Measurements from ENCODE around the gene KIAA1755. TPM values are rescaled to one million over a fixed set of nuclear protein-coding genes. Genes with fewer than 3 reads are reported as not detected.

KIAA1755 gene
- polyA plus RNA-seq, 1 donor from 2014 or later = not detected

- TF ChIP-seq EP300 (conservative IDR thresholded peaks at IDR 0.05; ENCODE audit: poor library complexity, severe bottlenecking) = no peak
- H3K9me2 ChIP-seq (ENCODE audit: insufficient read depth, low read length) = no peaks in the 10 kb centered on the region
- H3K9me3 ChIP-seq (ENCODE audit: low read length) = no peaks in the 10 kb centered on the region
- H3F3A ChIP-seq (ENCODE audit: insufficient read depth, low read length, poor library complexity, severe bottlenecking) = no peaks in the 10 kb centered on the region
- no peak overlapping the region for H3K9ac ChIP-seq (ENCODE audit: low read length)
- no peaks in the 10 kb centered on the region for H3K79me2 ChIP-seq (replicated peaks; ENCODE audit: insufficient read depth, low read length)
- no peak overlapping the region for H3K4me3 ChIP-seq (ENCODE audit: low read length)
- no peaks in the 10 kb centered on the region for H3K27me3 ChIP-seq (ENCODE audit: insufficient read depth, low read depth, low read length)
- no peaks in the 10 kb centered on the region for H4K20me1 ChIP-seq (ENCODE audit: insufficient read depth)
- H3K4me2 ChIP-seq (ENCODE audit: low read length) = no peak overlapping the region
- H2AFZ ChIP-seq (ENCODE audit: low read depth, low read length) = no peak overlapping the region
- no peaks in the 10 kb centered on the region for H3K36me3 ChIP-seq (ENCODE audit: insufficient read depth, low read length)
- no peak overlapping the region for H3K27ac ChIP-seq (ENCODE audit: low read length)
Observed at GRCh38 chr20:38209054-38209675, 51.4 kb downstream of the KIAA1755 start.

- H3K27me3 ChIP-seq (ENCODE audit: insufficient read depth, low read depth, low read length) = no peaks in the 10 kb centered on the region
- H3K4me3 ChIP-seq (ENCODE audit: low read length) = no peak overlapping the region
- H3K9me3 ChIP-seq (ENCODE audit: low read length) = no peaks in the 10 kb centered on the region
- H3K79me2 ChIP-seq (replicated peaks; ENCODE audit: insufficient read depth, low read length) = no peaks in the 10 kb centered on the region
- no peak overlapping the region for H3K27ac ChIP-seq (ENCODE audit: low read length)
- no peaks in the 10 kb centered on the region for H4K20me1 ChIP-seq (ENCODE audit: insufficient read depth)
- no peaks in the 10 kb centered on the region for H3K36me3 ChIP-seq (ENCODE audit: insufficient read depth, low read length)
- H3K9ac ChIP-seq (ENCODE audit: low read length) = no peak overlapping the region
- TF ChIP-seq SMC3 (conservative IDR thresholded peaks at IDR 0.05; ENCODE audit: poor library complexity) (no peak), POLR2AphosphoS5 (IDR thresholded peaks at IDR 0.05) (no peak), MXI1 (conservative IDR thresholded peaks at IDR 0.05; ENCODE audit: poor library complexity, severe bottlenecking) (no peak), EZH2 (IDR thresholded peaks at IDR 0.05; ENCODE audit: borderline replicate concordance, insufficient read depth, low read length, poor library complexity, severe bottlenecking) (no peak), TAF1 (IDR thresholded peaks at IDR 0.05; ENCODE audit: low read depth) (no peak), CTCF (IDR thresholded peaks at IDR 0.05; ENCODE audit: poor library complexity, severe bottlenecking) (no peak), EP300 (conservative IDR thresholded peaks at IDR 0.05; ENCODE audit: poor library complexity, severe bottlenecking) (no peak), RAD21 (conservative IDR thresholded peaks at IDR 0.05) (no peak), REST (IDR thresholded peaks at IDR 0.05; ENCODE audit: borderline replicate concordance) (no peak)
- no peaks in the 10 kb centered on the region for H3K9me2 ChIP-seq (ENCODE audit: insufficient read depth, low read length)
- no peak overlapping the region for H2AFZ ChIP-seq (ENCODE audit: low read depth, low read length)
- no peaks in the 10 kb centered on the region for H3F3A ChIP-seq (ENCODE audit: insufficient read depth, low read length, poor library complexity, severe bottlenecking)
- H3K4me2 ChIP-seq (ENCODE audit: low read length) = no peak overlapping the region
Observed at GRCh38 chr20:38208523-38208922, 52.0 kb downstream of the KIAA1755 start.

Measured in neural cell (in vitro differentiated cells).